DND-41 (cell line): ENCODE results near the gene TMEM184A.

Source experiments
- EZH2 ChIP-seq: IDR thresholded peaks from 3 replicates; pipeline ENCODE4 v1.6.1; 2012; ENCODE audit warnings: borderline replicate concordance, low read depth, mild to moderate bottlenecking, moderate library complexity, low read length, inconsistent platforms; ENCODE audit not compliant: severe bottlenecking
- TF ChIP-seq, protein P1 (sequence below): IDR thresholded peaks from 2 replicates; pipeline ENCODE4 v1.5.1; 2012; ENCODE audit warnings: borderline replicate concordance, low read length, moderate library complexity, mild to moderate bottlenecking; ENCODE audit not compliant: poor library complexity, severe bottlenecking; ENCODE audit errors: extremely low read depth

DNA sequence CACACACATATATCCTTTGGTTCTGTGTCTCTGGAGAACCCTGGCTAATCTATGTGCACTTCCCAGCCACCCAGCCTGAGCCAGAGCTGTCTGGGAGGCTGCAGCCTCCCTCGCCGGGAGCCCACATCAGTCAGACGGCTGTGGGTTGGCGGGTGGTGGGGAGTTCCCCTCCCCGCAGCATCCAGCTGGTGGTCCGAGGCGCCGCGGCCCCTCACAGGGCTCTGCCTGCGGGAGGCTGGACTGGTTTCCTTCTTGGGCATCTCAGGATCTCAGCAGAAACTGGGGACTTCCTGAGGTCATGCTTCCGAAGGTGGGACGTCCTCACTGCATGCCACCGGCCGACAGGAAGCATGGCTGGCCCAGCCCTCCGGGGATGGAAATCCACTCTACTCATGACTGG is 35.9 kb upstream of the TMEM184A start:
- TF ChIP-seq, protein P1, sequence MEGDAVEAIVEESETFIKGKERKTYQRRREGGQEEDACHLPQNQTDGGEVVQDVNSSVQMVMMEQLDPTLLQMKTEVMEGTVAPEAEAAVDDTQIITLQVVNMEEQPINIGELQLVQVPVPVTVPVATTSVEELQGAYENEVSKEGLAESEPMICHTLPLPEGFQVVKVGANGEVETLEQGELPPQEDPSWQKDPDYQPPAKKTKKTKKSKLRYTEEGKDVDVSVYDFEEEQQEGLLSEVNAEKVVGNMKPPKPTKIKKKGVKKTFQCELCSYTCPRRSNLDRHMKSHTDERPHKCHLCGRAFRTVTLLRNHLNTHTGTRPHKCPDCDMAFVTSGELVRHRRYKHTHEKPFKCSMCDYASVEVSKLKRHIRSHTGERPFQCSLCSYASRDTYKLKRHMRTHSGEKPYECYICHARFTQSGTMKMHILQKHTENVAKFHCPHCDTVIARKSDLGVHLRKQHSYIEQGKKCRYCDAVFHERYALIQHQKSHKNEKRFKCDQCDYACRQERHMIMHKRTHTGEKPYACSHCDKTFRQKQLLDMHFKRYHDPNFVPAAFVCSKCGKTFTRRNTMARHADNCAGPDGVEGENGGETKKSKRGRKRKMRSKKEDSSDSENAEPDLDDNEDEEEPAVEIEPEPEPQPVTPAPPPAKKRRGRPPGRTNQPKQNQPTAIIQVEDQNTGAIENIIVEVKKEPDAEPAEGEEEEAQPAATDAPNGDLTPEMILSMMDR, result no peak
- TF ChIP-seq EZH2, result no peak
